ENCODE results near the gene WWOX.

GRCh38 chr16:79171504-79171903, 1072.0 kb downstream of the WWOX start:
- TF ChIP-seq EZH2 (IDR thresholded peaks at IDR 0.05; ENCODE audit: borderline replicate concordance, low read length) (no peak), CTCF (conservative IDR thresholded peaks at IDR 0.05 in 1 of 2, IDR thresholded peaks at IDR 0.05 in 1 of 2; ENCODE audit: extremely low read depth in 1 of 2, insufficient read depth in 1 of 2, low read depth in 1 of 2, low read length in 2 of 2) (no peak)

Data from mammary epithelial cell (primary cell).